Parathyroid adenoma (tissue), 2 donors: ENCODE measurements around the gene NDUFA7.

Experiments used
- H2AFZ ChIP-seq: fragments of 300-600 bp; sonication (generic); one replicate; pipeline ENCODE4 v1.7.0; 2017; ENCODE audit warnings: antibody characterized with exemption, mild to moderate bottlenecking
- H3K27ac ChIP-seq: fragments of 300-600 bp; sonication (generic); one replicate; pipeline ENCODE4 v1.7.0; 2017
- H3K27me3 ChIP-seq: fragments of 300-600 bp; sonication (generic); one replicate; pipeline ENCODE4 v1.7.0; 2017; ENCODE audit warnings: low read length; ENCODE audit not compliant: control insufficient read depth, insufficient read depth
- H3K36me3 ChIP-seq: fragments of 300-600 bp; sonication (generic); one replicate; pipeline ENCODE4 v1.7.0; 2017; ENCODE audit warnings: low read length; ENCODE audit not compliant: control insufficient read depth, insufficient read depth
- H3K4me1 ChIP-seq: fragments of 300-600 bp; sonication (generic); one replicate; pipeline ENCODE4 v1.7.0; 2017; ENCODE audit warnings: control low read depth
- H3K4me2 ChIP-seq: fragments of 300-600 bp; sonication (generic); one replicate; pipeline ENCODE4 v1.7.0; 2017; ENCODE audit warnings: low read length
- H3K4me3 ChIP-seq: fragments of 300-600 bp; sonication (generic); one replicate; pipeline ENCODE4 v1.7.0; 2017; ENCODE audit warnings: low read depth, low read length
- H3K79me2 ChIP-seq: fragments of 300-600 bp; sonication (generic); one replicate; pipeline ENCODE4 v1.7.0; 2017; ENCODE audit warnings: control low read depth
- H3K9ac ChIP-seq: fragments of 300-600 bp; sonication (generic); one replicate; pipeline ENCODE4 v1.7.0; 2017; ENCODE audit warnings: mild to moderate bottlenecking
- H3K9me3 ChIP-seq: fragments of 300-600 bp; sonication (generic); one replicate; pipeline ENCODE4 v1.7.0; 2017; ENCODE audit warnings: low read length; ENCODE audit not compliant: control insufficient read depth
- CTCF ChIP-seq: fragments of 300-600 bp; sonication (generic); IDR thresholded peaks from one replicate; pipeline ENCODE4 v1.7.0; 2017; ENCODE audit warnings: antibody characterized with exemption, mild to moderate bottlenecking
- donor health status: primary hyperparathyroidism.

The NDUFA7 gene

GRCh38 chr19:8323781-8324185, 2.6 kb upstream of the NDUFA7 start:
- Histone ChIP-seq H3K4me1 (peaks cover 16% of the 10 kb centered on the region), H3K36me3 (no peaks in the 10 kb centered on the region), H3K9me3 (no peaks in the 10 kb centered on the region), H3K4me2 (no peak overlapping the region), H3K79me2 (peaks cover 18% of the 10 kb centered on the region), H2AFZ (no peak overlapping the region), H3K4me3 (no peak overlapping the region), H3K9ac (no peak overlapping the region), H3K27me3 (no peaks in the 10 kb centered on the region), H3K27ac (no peak overlapping the region)
- TF ChIP-seq CTCF: no peak

GRCh38 chr19:8322638-8322997, 1.4 kb upstream of the NDUFA7 start:
- Histone ChIP-seq H3K4me1 (peaks cover 16% of the 10 kb centered on the region), H2AFZ (no peak overlapping the region), H3K27ac (no peak overlapping the region), H3K9ac (no peak overlapping the region), H3K9me3 (no peaks in the 10 kb centered on the region), H3K4me2 (peak overlapping the region; percentile 54), H3K36me3 (no peaks in the 10 kb centered on the region), H3K27me3 (no peaks in the 10 kb centered on the region), H3K4me3 (peak overlapping the region; percentile 99), H3K79me2 (peaks cover 18% of the 10 kb centered on the region)
- no peak for TF ChIP-seq CTCF

GRCh38 chr19:8321986-8322637, 937 bp upstream of the NDUFA7 start:
- H3K27ac ChIP-seq: peak overlapping the region; percentile 82
- H3K4me3 ChIP-seq: peak overlapping the region; percentile 99

DNA sequence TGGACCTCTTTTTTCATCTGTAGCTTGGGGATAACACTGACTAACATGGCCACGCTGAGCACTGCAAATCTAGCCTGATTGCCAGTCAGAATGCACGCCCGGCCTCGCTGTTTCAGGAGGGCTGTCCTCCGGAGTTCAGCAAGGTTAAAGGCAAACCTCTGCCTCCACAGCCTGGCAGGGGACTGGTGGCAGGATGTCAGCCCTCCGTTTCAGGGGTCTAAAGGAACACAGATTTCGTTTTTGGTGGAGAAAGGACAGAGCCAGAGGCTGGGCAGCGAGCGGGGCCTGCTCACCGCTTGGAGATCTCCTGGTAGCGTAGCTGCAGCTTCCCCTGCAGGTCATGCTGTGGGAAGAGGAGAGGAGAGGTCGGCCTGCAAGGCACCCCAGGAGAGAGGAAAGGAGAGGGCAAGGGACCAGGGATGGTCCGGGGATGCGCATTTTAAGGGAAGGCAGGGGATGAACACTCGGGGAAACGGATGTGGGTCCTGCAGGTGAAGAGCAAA, 560 bp downstream of the NDUFA7 start:
- no peak for TF ChIP-seq CTCF
- peaks cover 31% of the 10 kb centered on the region for H3K79me2 ChIP-seq
- H3K27ac ChIP-seq: peak overlapping the region; percentile 82
- H3K4me2 ChIP-seq: peak overlapping the region; percentile 97
- H3K4me3 ChIP-seq: peak overlapping the region; percentile 99
- peaks cover 16% of the 10 kb centered on the region for H3K4me1 ChIP-seq
- H3K36me3 ChIP-seq: no peaks in the 10 kb centered on the region
- peak overlapping the region; percentile 89 for H3K9ac ChIP-seq
- no peaks in the 10 kb centered on the region for H3K9me3 ChIP-seq
- H3K27me3 ChIP-seq: no peaks in the 10 kb centered on the region
- peak overlapping the region; percentile 79 for H2AFZ ChIP-seq

More at GRCh38 chr19:8321986-8322637, 937 bp upstream of the NDUFA7 start:
- Histone ChIP-seq H3K9ac (peak overlapping the region; percentile 34), H3K4me2 (peak overlapping the region; percentile 54), H2AFZ (peak overlapping the region; percentile 79), H3K9me3 (no peaks in the 10 kb centered on the region), H3K27me3 (no peaks in the 10 kb centered on the region), H3K79me2 (peaks cover 23% of the 10 kb centered on the region), H3K36me3 (no peaks in the 10 kb centered on the region), H3K4me1 (peaks cover 16% of the 10 kb centered on the region)
- TF ChIP-seq CTCF: no peak
